OCI-LY1 (cell line): Measurements from ENCODE around the gene TAB2.

Experiments used
- H2AFZ ChIP-seq: fragments of 200-600 bp; sonication (generic), shearing (Covaris generic); 2 replicates; pipeline ENCODE4 v1.6.0; 2014; ENCODE audit warnings: antibody characterized with exemption, mild to moderate bottlenecking, low read length
- H3F3A ChIP-seq: fragments of 200-600 bp; sonication (generic), shearing (Covaris generic); 2 replicates; pipeline ENCODE4 v1.6.0; 2014; ENCODE audit warnings: mild to moderate bottlenecking, antibody characterized with exemption, low read length, moderate library complexity; ENCODE audit not compliant: insufficient read depth
- H3K27ac ChIP-seq: fragments of 200-600 bp; sonication (generic); 2 replicates; pipeline ENCODE4 v1.5.1; 2014; ENCODE audit warnings: low read length, mixed run types, mild to moderate bottlenecking, low read depth; ENCODE audit not compliant: poor library complexity, severe bottlenecking
- H3K27me3 ChIP-seq: fragments of 200-600 bp; sonication (generic); 2 replicates; pipeline ENCODE4 v1.6.0; 2014; ENCODE audit warnings: antibody characterized with exemption, mild to moderate bottlenecking, low read length, moderate library complexity; ENCODE audit not compliant: insufficient read depth
- H3K36me3 ChIP-seq: fragments of 200-600 bp; sonication (generic); 2 replicates; pipeline ENCODE4 v1.6.1; 2014; ENCODE audit warnings: mild to moderate bottlenecking, antibody characterized with exemption, low read length, moderate library complexity, mixed read lengths; ENCODE audit not compliant: insufficient read depth
- H3K4me1 ChIP-seq: fragments of 200-600 bp; sonication (generic); 2 replicates; pipeline ENCODE4 v1.5.1; 2014; ENCODE audit warnings: mild to moderate bottlenecking, low read length, moderate library complexity; ENCODE audit not compliant: insufficient read depth, severe bottlenecking
- H3K4me2 ChIP-seq: fragments of 200-600 bp; sonication (generic), shearing (Covaris generic); 2 replicates; pipeline ENCODE4 v1.6.1; 2014; ENCODE audit warnings: low read length
- H3K4me3 ChIP-seq: fragments of 200-600 bp; sonication (generic); 2 replicates; pipeline ENCODE4 v1.5.1; 2014; ENCODE audit warnings: low read length, low read depth, mild to moderate bottlenecking, mixed read lengths; ENCODE audit not compliant: poor library complexity, severe bottlenecking
- H3K79me2 ChIP-seq: fragments of 200-600 bp; shearing (Covaris generic); 2 replicates; pipeline ENCODE4 v1.6.1; 2016; ENCODE audit warnings: mixed run types, low read length, mixed read lengths; ENCODE audit not compliant: insufficient read depth
- H3K9ac ChIP-seq: fragments of 200-600 bp; sonication (generic), shearing (Covaris generic); 2 replicates; pipeline ENCODE4 v1.6.1; 2014; ENCODE audit warnings: mild to moderate bottlenecking, low read length, mixed read lengths
- H3K9me2 ChIP-seq: fragments of 200-600 bp; sonication (generic), shearing (Covaris generic); 2 replicates; pipeline ENCODE4 v1.6.1; 2014; ENCODE audit warnings: low read depth, mild to moderate bottlenecking, low read length, mixed read lengths
- H3K9me3 ChIP-seq: fragments of 200-600 bp; shearing (Covaris generic); 2 replicates; pipeline ENCODE4 v1.6.1; 2014; ENCODE audit warnings: low read length, mixed read lengths
- H4K20me1 ChIP-seq: fragments of 200-600 bp; sonication (generic), shearing (Covaris generic); 2 replicates; pipeline ENCODE4 v1.6.0; 2016; ENCODE audit warnings: mild to moderate bottlenecking, low read length; ENCODE audit not compliant: insufficient read depth
- EZH2 ChIP-seq: fragments of 200-600 bp; sonication (generic), shearing (Covaris generic); IDR thresholded peaks from 2 replicates; pipeline ENCODE4 v1.8.0; 2017; ENCODE audit warnings: borderline replicate concordance, mixed run types, mild to moderate bottlenecking, antibody characterized with exemption, low read length, moderate library complexity, mixed read lengths
- TF ChIP-seq, protein P1 (sequence below): fragments of 200-600 bp; sonication (generic), shearing (Covaris generic); IDR thresholded peaks from 2 replicates; pipeline ENCODE4 v1.5.1; 2017; ENCODE audit warnings: mild to moderate bottlenecking, antibody characterized with exemption, low read length, moderate library complexity, mixed read lengths

The TAB2 gene

DNA sequence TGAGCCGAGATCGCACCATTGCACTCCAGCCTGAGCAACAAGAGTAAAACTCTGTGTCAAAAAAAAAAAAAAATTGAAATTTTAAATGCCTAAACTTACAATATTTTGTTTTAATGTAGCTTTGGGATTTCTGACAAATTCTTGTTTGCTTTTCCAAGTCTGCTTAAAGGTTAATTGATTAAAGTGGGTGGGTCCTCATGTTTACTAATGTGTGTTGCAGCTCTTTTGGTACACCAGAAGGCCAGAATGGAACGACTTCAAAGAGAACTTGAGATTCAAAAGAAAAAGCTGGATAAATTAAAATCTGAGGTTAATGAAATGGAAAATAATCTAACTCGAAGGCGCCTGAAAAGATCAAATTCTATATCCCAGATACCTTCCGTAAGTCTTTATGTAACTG is 79.9 kb downstream of the TAB2 start:
- no peaks in the 10 kb centered on the region for H3K9me3 ChIP-seq
- no peaks in the 10 kb centered on the region for H3K9me2 ChIP-seq
- H3K4me3 ChIP-seq, result no peak overlapping the region
- H3K27me3 ChIP-seq, result no peaks in the 10 kb centered on the region
- no peak overlapping the region for H3K9ac ChIP-seq
- no peak overlapping the region for H3K4me2 ChIP-seq
- 0 out of 2 replicates have a peak, but pooled peaks cover 6% of the 10 kb centered on the region for H3K79me2 ChIP-seq
- no peaks in the 10 kb centered on the region for H4K20me1 ChIP-seq
- peaks cover 79% of the 10 kb centered on the region for H3K36me3 ChIP-seq
- TF ChIP-seq, protein P1, sequence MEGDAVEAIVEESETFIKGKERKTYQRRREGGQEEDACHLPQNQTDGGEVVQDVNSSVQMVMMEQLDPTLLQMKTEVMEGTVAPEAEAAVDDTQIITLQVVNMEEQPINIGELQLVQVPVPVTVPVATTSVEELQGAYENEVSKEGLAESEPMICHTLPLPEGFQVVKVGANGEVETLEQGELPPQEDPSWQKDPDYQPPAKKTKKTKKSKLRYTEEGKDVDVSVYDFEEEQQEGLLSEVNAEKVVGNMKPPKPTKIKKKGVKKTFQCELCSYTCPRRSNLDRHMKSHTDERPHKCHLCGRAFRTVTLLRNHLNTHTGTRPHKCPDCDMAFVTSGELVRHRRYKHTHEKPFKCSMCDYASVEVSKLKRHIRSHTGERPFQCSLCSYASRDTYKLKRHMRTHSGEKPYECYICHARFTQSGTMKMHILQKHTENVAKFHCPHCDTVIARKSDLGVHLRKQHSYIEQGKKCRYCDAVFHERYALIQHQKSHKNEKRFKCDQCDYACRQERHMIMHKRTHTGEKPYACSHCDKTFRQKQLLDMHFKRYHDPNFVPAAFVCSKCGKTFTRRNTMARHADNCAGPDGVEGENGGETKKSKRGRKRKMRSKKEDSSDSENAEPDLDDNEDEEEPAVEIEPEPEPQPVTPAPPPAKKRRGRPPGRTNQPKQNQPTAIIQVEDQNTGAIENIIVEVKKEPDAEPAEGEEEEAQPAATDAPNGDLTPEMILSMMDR, result no peak
- TF ChIP-seq EZH2, result no peak
- H2AFZ ChIP-seq, result no peak overlapping the region
- no peaks in the 10 kb centered on the region for H3K4me1 ChIP-seq
- H3K27ac ChIP-seq, result no peak overlapping the region
- no peaks in the 10 kb centered on the region for H3F3A ChIP-seq

DNA sequence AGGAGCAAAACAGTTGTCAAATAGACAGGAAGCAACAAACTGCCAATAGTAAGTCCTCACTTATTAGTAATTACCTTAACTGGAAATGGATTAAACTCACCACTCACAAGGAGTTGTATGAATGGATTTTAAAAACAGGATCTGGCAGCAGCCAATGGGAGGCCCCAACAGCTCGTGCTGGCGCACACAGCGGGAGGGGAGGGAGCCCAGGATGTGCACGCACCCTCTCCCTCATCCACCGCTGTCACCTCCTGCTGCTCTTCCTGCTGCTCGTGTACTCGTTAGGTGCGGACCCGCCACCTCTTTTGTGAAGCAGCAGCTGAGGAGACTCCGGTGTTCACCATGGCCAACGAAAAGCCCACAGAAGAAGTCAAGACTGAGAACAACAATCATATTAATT is 82.5 kb downstream of the TAB2 start, which contains the start of gene SUMO4:
Gene SUMO4 (plus strand): TSS at position 213 of the 400 bp plus-strand sequence. CDS start 130 bp downstream, at position 343.
- Histone ChIP-seq H3K9me3 (no peaks in the 10 kb centered on the region), H3K9ac (no peak within 1 kb of the TSS), H3K27me3 (no peaks in the 10 kb centered on the region), H3K9me2 (no peaks in the 10 kb centered on the region), H3K79me2 (no peaks in the 10 kb centered on the region), H2AFZ (no peak within 1 kb of the TSS), H3K4me1 (no peaks in the 10 kb centered on the region), H3K4me3 (no peak within 1 kb of the TSS), H3K4me2 (no peak within 1 kb of the TSS), H4K20me1 (no peaks in the 10 kb centered on the region), H3F3A (no peaks in the 10 kb centered on the region), H3K27ac (no peak within 1 kb of the TSS), H3K36me3 (peaks cover 85% of the 10 kb centered on the region)
- TF ChIP-seq EZH2, result no peak
- TF ChIP-seq, protein P1, result no peak

DNA sequence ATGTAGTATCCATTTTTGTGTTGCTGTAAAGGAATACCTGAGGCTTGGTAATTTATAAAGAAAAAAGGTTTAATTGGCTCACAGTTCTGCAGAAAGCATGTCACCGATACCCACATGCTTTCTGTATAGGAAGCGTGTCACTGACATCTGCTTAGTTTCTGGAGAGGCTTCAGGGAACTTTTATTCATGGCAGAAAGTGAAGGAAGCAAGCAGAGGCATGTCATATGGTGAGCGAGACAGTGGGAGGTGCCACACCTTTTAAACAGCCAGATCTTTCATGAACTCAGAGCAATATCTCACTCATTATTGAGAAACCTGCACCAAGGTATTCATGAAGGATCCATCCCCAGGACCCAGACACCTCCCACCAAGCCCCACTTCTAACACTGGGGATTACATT is 86.0 kb downstream of the TAB2 start:
- Histone ChIP-seq H3K9me2 (no peaks in the 10 kb centered on the region), H3K4me3 (no peak overlapping the region), H2AFZ (no peak overlapping the region), H3K4me2 (no peak overlapping the region), H3K36me3 (peaks cover 76% of the 10 kb centered on the region), H3K79me2 (no peaks in the 10 kb centered on the region), H3K27ac (no peak overlapping the region), H4K20me1 (no peaks in the 10 kb centered on the region), H3K9me3 (no peaks in the 10 kb centered on the region), H3K4me1 (no peaks in the 10 kb centered on the region), H3K27me3 (no peaks in the 10 kb centered on the region), H3F3A (no peaks in the 10 kb centered on the region), H3K9ac (no peak overlapping the region)
- TF ChIP-seq EZH2, result no peak
- TF ChIP-seq, protein P1, result no peak
